ENCODE measurements around the gene NMNAT3. TPM values are rescaled to one million over a fixed set of nuclear protein-coding genes. Genes with fewer than 3 reads are reported as not detected.

NMNAT3 gene
- total and polyA plus RNA-seq, 7 experiments from 2014 or later = 0.56 to 7.7 (median 5.6) TPM

- H3K27ac ChIP-seq (ENCODE audit: low read depth, low read length) = no peak overlapping the region
- no peak overlapping the region for H3K4me3 Mint-ChIP-seq
- CTCF ChIA-PET = interaction anchor here (0.7 kb wide), 1 partner anchor 27 kb away, joined by 3 read pairs; no protein-coding TSS in a partner anchor
These were observed 136.1 kb downstream of the NMNAT3 start for GRCh38 chr3:139541532-139542288.

GRCh38 chr3:139540651-139541531, 136.9 kb downstream of the NMNAT3 start:
- intact Hi-C loops (cut with micrococcal nuclease) = no loop called here
- peaks cover 0 to 5% of the 10 kb centered on the region in 2 donors for H3K27me3 ChIP-seq (ENCODE audit: control insufficient read depth in 2 of 2, insufficient read depth in 2 of 2, low read length in 2 of 2)

More at GRCh38 chr3:139541532-139542288, 136.1 kb downstream of the NMNAT3 start:
- Mint-ChIP-seq H3K36me3 (peaks cover 0 to 4% (median 0%) of the 10 kb centered on the region in 5 donors), H3K4me1 (peaks cover 0 to 15% (median 12%) of the 10 kb centered on the region in 7 donors), H3K9me3 (no peaks in the 10 kb centered on the region), H3K27me3 (peaks cover 47 to 54% (median 51%) of the 10 kb centered on the region in 5 donors), H3K27ac (no peak overlapping the region)
- Histone ChIP-seq H3K4me1 (ENCODE audit: control insufficient read depth in 2 of 2, insufficient read depth in 2 of 2, low read length in 2 of 2) (no peaks in the 10 kb centered on the region), H3K36me3 (ENCODE audit: control insufficient read depth in 2 of 3, insufficient read depth in 3 of 3, low read length in 3 of 3) (no peaks in the 10 kb centered on the region), H3K27me3 (ENCODE audit: control insufficient read depth in 2 of 2, insufficient read depth in 2 of 2, low read length in 2 of 2) (peaks cover 0 to 5% of the 10 kb centered on the region in 2 donors), H3K9me3 (ENCODE audit: control insufficient read depth in 2 of 3, low read length in 3 of 3) (no peaks in the 10 kb centered on the region), H3K4me3 (ENCODE audit: low read length) (no peak overlapping the region)
- ATAC-seq (no peak), DNase-seq (no peak)
- intact Hi-C loops (cut with micrococcal nuclease) = no loop called here
- POLR2A ChIA-PET = no interaction called here

GRCh38 chr3:139538733-139539132, 139.0 kb downstream of the NMNAT3 start:
- H3K27ac Mint-ChIP-seq = no peak overlapping the region
- POLR2A ChIA-PET = no interaction called here
- CTCF ChIA-PET = no interaction called here
- peak overlapping the region in 1 of 10 donors; percentile 21 for H3K4me3 Mint-ChIP-seq
- ATAC-seq = no peak
- no peaks in the 10 kb centered on the region for H3K9me3 ChIP-seq (ENCODE audit: control insufficient read depth in 2 of 3, low read length in 3 of 3)
- H3K27me3 ChIP-seq (ENCODE audit: control insufficient read depth in 2 of 2, insufficient read depth in 2 of 2, low read length in 2 of 2) = peaks cover 0 to 5% of the 10 kb centered on the region in 2 donors
- H3K4me1 ChIP-seq (ENCODE audit: control insufficient read depth in 2 of 2, insufficient read depth in 2 of 2, low read length in 2 of 2) = no peaks in the 10 kb centered on the region
- peaks cover 0 to 15% (median 12%) of the 10 kb centered on the region in 7 donors for H3K4me1 Mint-ChIP-seq
- intact Hi-C loops (cut with micrococcal nuclease) = no loop called here
- no peaks in the 10 kb centered on the region for H3K9me3 Mint-ChIP-seq
- H3K36me3 Mint-ChIP-seq = peaks cover 0 to 4% (median 0%) of the 10 kb centered on the region in 5 donors
- no peak overlapping the region for H3K27ac ChIP-seq (ENCODE audit: low read depth, low read length)
- peaks cover 39 to 58% (median 54%) of the 10 kb centered on the region in 5 donors for H3K27me3 Mint-ChIP-seq
- H3K4me3 ChIP-seq (ENCODE audit: low read length) = no peak overlapping the region
- no peaks in the 10 kb centered on the region for H3K36me3 ChIP-seq (ENCODE audit: control insufficient read depth in 2 of 3, insufficient read depth in 3 of 3, low read length in 3 of 3)
- DNase-seq = no peak

More at GRCh38 chr3:139540651-139541531, 136.9 kb downstream of the NMNAT3 start:
- Histone ChIP-seq H3K9me3 (ENCODE audit: control insufficient read depth in 2 of 3, low read length in 3 of 3) (no peaks in the 10 kb centered on the region), H3K36me3 (ENCODE audit: control insufficient read depth in 2 of 3, insufficient read depth in 3 of 3, low read length in 3 of 3) (no peaks in the 10 kb centered on the region), H3K4me3 (ENCODE audit: low read length) (no peak overlapping the region), H3K27ac (ENCODE audit: low read depth, low read length) (no peak overlapping the region), H3K4me1 (ENCODE audit: control insufficient read depth in 2 of 2, insufficient read depth in 2 of 2, low read length in 2 of 2) (no peaks in the 10 kb centered on the region)
- peaks cover 0 to 4% (median 0%) of the 10 kb centered on the region in 5 donors for H3K36me3 Mint-ChIP-seq
- H3K27ac Mint-ChIP-seq = no peak overlapping the region
- DNase-seq (no peak), ATAC-seq (no peak)
- H3K9me3 Mint-ChIP-seq = no peaks in the 10 kb centered on the region
- ChIA-PET POLR2A (no interaction called here), CTCF (no interaction called here)
- H3K4me1 Mint-ChIP-seq = peaks cover 0 to 15% (median 12%) of the 10 kb centered on the region in 7 donors
- H3K4me3 Mint-ChIP-seq = peak overlapping the region in 1 of 10 donors; percentile 19
- H3K27me3 Mint-ChIP-seq = peaks cover 47 to 55% (median 54%) of the 10 kb centered on the region in 5 donors

GRCh38 chr3:139537795-139538621, 139.8 kb downstream of the NMNAT3 start:
- ChIA-PET POLR2A (no interaction called here), CTCF (no interaction called here)
- ATAC-seq (no peak), DNase-seq (no peak)
- no peak overlapping the region for H3K4me3 Mint-ChIP-seq
- H3K27ac ChIP-seq (ENCODE audit: low read depth, low read length) = no peak overlapping the region
- H3K27me3 ChIP-seq (ENCODE audit: control insufficient read depth in 2 of 2, insufficient read depth in 2 of 2, low read length in 2 of 2) = peaks cover 0 to 5% of the 10 kb centered on the region in 2 donors
- no peaks in the 10 kb centered on the region for H3K9me3 Mint-ChIP-seq
- intact Hi-C loops (cut with micrococcal nuclease) = no loop called here
- H3K4me1 ChIP-seq (ENCODE audit: control insufficient read depth in 2 of 2, insufficient read depth in 2 of 2, low read length in 2 of 2) = no peaks in the 10 kb centered on the region
- H3K36me3 Mint-ChIP-seq = peaks cover 0 to 4% (median 0%) of the 10 kb centered on the region in 5 donors
- H3K4me3 ChIP-seq (ENCODE audit: low read length) = no peak overlapping the region
- peaks cover 39 to 58% (median 54%) of the 10 kb centered on the region in 5 donors for H3K27me3 Mint-ChIP-seq
- H3K36me3 ChIP-seq (ENCODE audit: control insufficient read depth in 2 of 3, insufficient read depth in 3 of 3, low read length in 3 of 3) = no peaks in the 10 kb centered on the region
- no peak overlapping the region for H3K27ac Mint-ChIP-seq
- peaks cover 0 to 15% (median 12%) of the 10 kb centered on the region in 7 donors for H3K4me1 Mint-ChIP-seq
- no peaks in the 10 kb centered on the region for H3K9me3 ChIP-seq (ENCODE audit: control insufficient read depth in 2 of 3, low read length in 3 of 3)

DNA sequence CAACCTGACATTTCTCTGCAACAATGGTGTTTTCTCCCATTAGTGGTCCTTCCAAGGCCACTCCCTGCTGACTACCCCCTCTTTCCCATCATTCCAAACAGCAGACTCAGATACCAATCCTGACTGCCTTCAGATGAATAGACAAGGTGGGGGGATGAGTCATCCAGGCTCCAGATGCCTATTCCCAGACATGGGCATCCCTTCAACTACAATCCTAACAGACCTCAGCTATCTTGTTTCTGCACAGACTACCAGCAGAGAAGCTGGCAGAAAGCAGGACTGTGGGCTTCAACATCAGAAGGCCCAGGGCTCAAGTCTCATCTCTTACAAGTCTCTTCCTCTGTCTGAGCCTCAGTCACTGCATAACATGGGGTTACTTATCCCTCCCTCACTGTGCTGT, 140.4 kb downstream of the NMNAT3 start:
- no peak overlapping the region for H3K4me3 Mint-ChIP-seq
- H3K9me3 Mint-ChIP-seq = no peaks in the 10 kb centered on the region
- no peak overlapping the region for H3K27ac Mint-ChIP-seq
- no peaks in the 10 kb centered on the region for H3K9me3 ChIP-seq (ENCODE audit: control insufficient read depth in 2 of 3, low read length in 3 of 3)
- peaks cover 0 to 4% (median 0%) of the 10 kb centered on the region in 5 donors for H3K36me3 Mint-ChIP-seq
- H3K4me1 Mint-ChIP-seq = peaks cover 0 to 15% (median 12%) of the 10 kb centered on the region in 7 donors
- CTCF ChIA-PET = no interaction called here
- no peak for ATAC-seq
- H3K27me3 ChIP-seq (ENCODE audit: control insufficient read depth in 2 of 2, insufficient read depth in 2 of 2, low read length in 2 of 2) = peaks cover 0 to 5% of the 10 kb centered on the region in 2 donors
- intact Hi-C loops (cut with micrococcal nuclease) = no loop called here
- H3K36me3 ChIP-seq (ENCODE audit: control insufficient read depth in 2 of 3, insufficient read depth in 3 of 3, low read length in 3 of 3) = no peaks in the 10 kb centered on the region
- no peak for DNase-seq
- POLR2A ChIA-PET = no interaction called here
- H3K27me3 Mint-ChIP-seq = peaks cover 32 to 53% (median 48%) of the 10 kb centered on the region in 5 donors
- H3K27ac ChIP-seq (ENCODE audit: low read depth, low read length) = no peak overlapping the region
- no peak overlapping the region for H3K4me3 ChIP-seq (ENCODE audit: low read length)
- no peaks in the 10 kb centered on the region for H3K4me1 ChIP-seq (ENCODE audit: control insufficient read depth in 2 of 2, insufficient read depth in 2 of 2, low read length in 2 of 2)
